Colonic mucosa (tissue), 4 donors: ENCODE data around the gene GSTM3. TPM values are rescaled to one million over a fixed set of nuclear protein-coding genes. Genes with fewer than 3 reads are reported as not detected.

ENCODE experiments used
- DNase-seq: peaks from one replicate; pipeline ENCODE4 v3.0.0-alpha.2; 2020
- H3K27ac ChIP-seq: fragments of 200-600 bp; one replicate; pipeline ENCODE4 v1.8.0; 2021
- H3K27me3 ChIP-seq: fragments of 200-600 bp; one replicate; pipeline ENCODE4 v1.8.0; 2021
- H3K36me3 ChIP-seq: fragments of 200-600 bp; one replicate; pipeline ENCODE4 v1.8.0; 2021
- H3K4me1 ChIP-seq: fragments of 200-600 bp; one replicate; pipeline ENCODE4 v1.8.0; 2021; ENCODE audit warnings: mild to moderate bottlenecking
- H3K4me3 ChIP-seq: fragments of 200-600 bp; one replicate; pipeline ENCODE4 v1.8.0; 2021
- H3K9ac ChIP-seq, 2 donors: one replicate each; pipeline ENCODE4 v1.7.0; 2013; ENCODE audit warnings: control low read depth in 2 of 2, low read depth in 2 of 2, low read length in 2 of 2
- H3K9me3 ChIP-seq: fragments of 200-600 bp; one replicate; pipeline ENCODE4 v1.8.0; 2021
- intact Hi-C: fragments of 100-400 bp; cut with DNase I; formaldehyde crosslinking; loops from one replicate; pipeline ENCODE4 v1.14.1; 2022
- total RNA-seq, 2 donors: library from RNA; stranded (reverse); fragmentation: NEBNext Ultra II Directional in 1 of 2; extraction: Animal tissue kit (Norgen Biotek cat#: 25700) in 1 of 2; gene quantifications; one replicate each; pipeline ENCODE4 v1.2.1, GENCODE V29; 2021
- TF ChIP-seq, protein P1 (sequence below): fragments of 200-600 bp; IDR thresholded peaks from one replicate; pipeline ENCODE4 v1.8.0; 2022; ENCODE audit warnings: antibody characterized with exemption, mild to moderate bottlenecking
- donor health status: healthy.
- donor health status: DM: no; HTN: no; CAD: no.
- donor health status: DM: no; HTN: no; CAD: no.

Gene GSTM3
- total RNA-seq, result 10 to 100 TPM in 1 of 2 donors, 1 to 10 TPM in 1; 4.9 to 24.6 TPM

DNA sequence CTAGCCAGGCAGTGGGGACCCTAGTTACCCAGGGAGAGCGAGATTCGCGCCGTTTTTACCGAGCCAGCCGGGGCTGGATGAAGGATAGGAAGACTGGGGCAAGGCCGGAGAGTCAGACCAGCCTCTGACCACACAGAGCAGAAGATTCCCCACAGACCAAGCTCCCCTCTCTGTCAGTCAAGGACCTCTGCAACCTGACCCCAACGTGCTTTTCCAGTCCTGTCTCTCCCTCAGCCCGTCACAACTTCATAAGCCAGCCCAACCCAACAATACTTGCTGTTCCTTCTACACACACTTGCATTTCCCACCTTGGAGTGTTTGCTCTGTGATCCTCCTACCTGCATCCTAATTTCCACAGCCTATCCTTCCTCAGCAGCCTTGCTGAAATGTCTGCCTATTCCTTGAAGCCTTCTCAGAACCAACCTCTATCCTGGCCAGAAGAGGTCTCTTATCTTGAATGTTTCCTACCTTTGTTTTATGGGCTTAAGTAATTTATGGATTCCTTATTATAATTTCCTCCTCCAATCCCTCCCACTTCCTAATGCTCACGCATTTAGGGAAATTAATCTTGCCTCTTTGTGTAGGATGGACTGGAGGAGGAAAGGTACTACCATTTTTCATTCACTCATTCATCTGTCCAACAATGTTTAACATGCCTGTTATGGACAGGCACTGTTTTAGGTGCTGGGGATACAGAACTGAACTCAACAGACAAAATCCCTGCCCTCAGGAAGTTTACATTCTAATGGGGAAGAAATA lies at the start of gene GSTM3:
TSS of gene GSTM3 (minus strand) at position 424 of the 759 bp plus-strand sequence. CDS start 751 bp downstream, outside the sequence.
- DNase-seq, result no peak
- intact Hi-C loops, result no loop called here
- TF ChIP-seq, protein P1, sequence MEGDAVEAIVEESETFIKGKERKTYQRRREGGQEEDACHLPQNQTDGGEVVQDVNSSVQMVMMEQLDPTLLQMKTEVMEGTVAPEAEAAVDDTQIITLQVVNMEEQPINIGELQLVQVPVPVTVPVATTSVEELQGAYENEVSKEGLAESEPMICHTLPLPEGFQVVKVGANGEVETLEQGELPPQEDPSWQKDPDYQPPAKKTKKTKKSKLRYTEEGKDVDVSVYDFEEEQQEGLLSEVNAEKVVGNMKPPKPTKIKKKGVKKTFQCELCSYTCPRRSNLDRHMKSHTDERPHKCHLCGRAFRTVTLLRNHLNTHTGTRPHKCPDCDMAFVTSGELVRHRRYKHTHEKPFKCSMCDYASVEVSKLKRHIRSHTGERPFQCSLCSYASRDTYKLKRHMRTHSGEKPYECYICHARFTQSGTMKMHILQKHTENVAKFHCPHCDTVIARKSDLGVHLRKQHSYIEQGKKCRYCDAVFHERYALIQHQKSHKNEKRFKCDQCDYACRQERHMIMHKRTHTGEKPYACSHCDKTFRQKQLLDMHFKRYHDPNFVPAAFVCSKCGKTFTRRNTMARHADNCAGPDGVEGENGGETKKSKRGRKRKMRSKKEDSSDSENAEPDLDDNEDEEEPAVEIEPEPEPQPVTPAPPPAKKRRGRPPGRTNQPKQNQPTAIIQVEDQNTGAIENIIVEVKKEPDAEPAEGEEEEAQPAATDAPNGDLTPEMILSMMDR, result no peak
- peak within 1 kb of the TSS; percentile 73 for H3K4me3 ChIP-seq
- no peaks in the 10 kb centered on the region for H3K36me3 ChIP-seq
- peak within 1 kb of the TSS; percentile 68 to 76 for H3K9ac ChIP-seq
- no peaks in the 10 kb centered on the region for H3K27me3 ChIP-seq
- H3K9me3 ChIP-seq, result no peaks in the 10 kb centered on the region
- H3K4me1 ChIP-seq, result peaks cover 7% of the 10 kb centered on the region
- H3K27ac ChIP-seq, result peak within 1 kb of the TSS; percentile 50

DNA sequence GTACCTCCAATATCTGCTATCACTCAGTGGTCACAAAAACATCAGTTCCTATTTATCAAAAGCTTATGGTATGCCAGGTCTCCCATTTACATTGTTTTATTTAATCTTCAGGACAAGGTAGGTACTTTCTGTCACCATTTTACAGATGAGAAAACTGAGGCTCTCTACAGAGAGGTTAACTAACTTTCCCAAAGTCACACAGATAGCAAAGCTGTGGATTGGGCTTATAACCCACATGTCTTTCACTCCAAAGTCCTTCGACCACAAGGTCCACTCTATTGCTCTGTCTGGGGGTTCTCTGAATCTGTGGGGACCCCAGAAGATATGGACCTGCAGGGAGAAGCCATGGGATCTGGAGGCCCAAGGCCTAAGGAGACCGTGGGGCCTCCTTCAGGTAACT lies 49.5 kb upstream of the GSTM3 start:
- intact Hi-C loops, result no loop called here
- DNase-seq, result no peak
- Histone ChIP-seq H3K27me3 (no peaks in the 10 kb centered on the region), H3K4me1 (peaks cover 21% of the 10 kb centered on the region), H3K36me3 (no peaks in the 10 kb centered on the region), H3K9me3 (no peaks in the 10 kb centered on the region), H3K9ac (no peak overlapping the region), H3K4me3 (no peak overlapping the region), H3K27ac (peak overlapping the region; percentile 6)
- TF ChIP-seq, protein P1, result no peak

DNA sequence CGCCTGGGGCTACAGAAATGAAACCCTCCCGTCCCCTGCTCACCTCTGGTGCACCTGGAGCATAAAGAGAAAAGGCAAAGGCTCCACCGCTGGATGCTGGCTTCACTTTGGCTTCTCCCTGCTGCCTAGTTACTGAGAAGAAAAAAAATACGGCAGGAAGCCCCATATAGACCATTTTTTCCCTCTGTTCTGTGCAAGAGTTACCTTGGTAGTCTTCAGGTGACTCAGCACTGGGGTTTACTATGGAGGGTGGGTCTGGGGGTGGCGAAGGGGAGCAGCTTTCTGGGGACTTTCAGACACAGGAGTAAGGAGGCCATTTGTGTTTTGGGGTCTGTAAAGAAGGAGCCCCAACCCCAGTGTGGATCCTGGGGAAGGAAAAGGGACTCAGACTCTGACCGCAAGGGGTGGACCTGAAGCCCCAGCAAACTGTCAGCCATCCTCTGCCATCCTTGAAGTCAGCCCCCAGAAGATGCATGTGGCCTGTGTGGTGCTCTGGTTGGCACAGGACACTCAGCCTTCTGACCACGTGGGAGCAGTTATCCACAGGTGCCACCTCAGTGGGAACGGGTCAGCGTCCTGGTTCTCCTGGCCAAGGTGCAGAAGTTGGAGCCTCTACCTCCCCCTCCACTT lies 48.8 kb upstream of the GSTM3 start:
- no peaks in the 10 kb centered on the region for H3K36me3 ChIP-seq
- H3K4me3 ChIP-seq, result no peak overlapping the region
- no peaks in the 10 kb centered on the region for H3K27me3 ChIP-seq
- no peak overlapping the region for H3K9ac ChIP-seq
- DNase-seq, result peak; percentile 16
- H3K9me3 ChIP-seq, result no peaks in the 10 kb centered on the region
- TF ChIP-seq, protein P1, result no peak
- H3K27ac ChIP-seq, result no peak overlapping the region
- peaks cover 21% of the 10 kb centered on the region for H3K4me1 ChIP-seq
- intact Hi-C loops, result no loop called here

DNA sequence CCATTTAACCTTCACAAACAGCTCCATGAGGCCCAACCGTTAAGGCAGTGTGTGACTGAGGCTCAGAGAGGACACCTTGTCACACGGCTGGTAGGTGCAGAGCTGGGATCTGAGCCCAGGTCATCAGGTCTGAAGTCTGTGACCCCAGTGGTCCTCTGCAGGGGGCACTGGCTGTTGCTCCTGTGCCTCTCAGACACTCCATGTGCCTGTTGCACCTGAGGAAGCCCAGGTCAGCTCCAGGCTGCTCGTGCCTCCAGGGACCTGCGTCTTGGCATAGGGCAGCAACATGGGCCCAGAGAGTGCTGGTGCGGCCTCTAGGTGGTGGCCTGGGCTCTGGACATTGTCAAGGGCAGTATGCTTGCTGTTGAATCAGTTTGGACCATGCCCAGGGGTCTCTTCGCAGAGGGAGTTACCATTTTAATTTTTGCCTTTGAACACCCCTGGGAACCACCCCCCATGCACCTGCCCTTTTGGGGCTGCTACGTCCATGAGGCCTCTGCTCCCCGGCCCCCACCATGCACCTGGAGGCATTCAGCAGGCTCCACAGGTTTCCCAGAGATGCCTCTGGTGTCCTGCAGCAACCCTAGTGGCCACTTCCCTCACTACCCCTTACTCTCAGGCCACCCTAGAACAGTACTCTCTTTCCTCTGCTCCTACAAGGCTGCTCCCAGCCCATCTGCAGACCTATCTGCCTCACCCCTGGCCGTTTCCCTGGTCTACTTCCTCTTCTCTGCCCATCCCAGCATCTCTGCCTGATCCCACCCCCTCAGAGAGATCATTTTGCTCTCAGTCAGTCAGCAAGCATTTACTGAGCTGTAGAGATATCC lies 48.1 kb upstream of the GSTM3 start:
- Histone ChIP-seq H3K9ac (peak overlapping the region in 1 of 2 donors; percentile 4), H3K4me3 (no peak overlapping the region), H3K4me1 (peaks cover 19% of the 10 kb centered on the region), H3K27me3 (no peaks in the 10 kb centered on the region), H3K27ac (no peak overlapping the region), H3K36me3 (no peaks in the 10 kb centered on the region), H3K9me3 (no peaks in the 10 kb centered on the region)
- TF ChIP-seq, protein P1, result no peak
- DNase-seq, result peak; percentile 18
- intact Hi-C loops, result no loop called here

- Histone ChIP-seq H3K4me3 (no peak overlapping the region), H3K36me3 (no peaks in the 10 kb centered on the region), H3K27me3 (no peaks in the 10 kb centered on the region), H3K27ac (no peak overlapping the region), H3K4me1 (peaks cover 11% of the 10 kb centered on the region), H3K9me3 (no peaks in the 10 kb centered on the region), H3K9ac (peak overlapping the region in 1 of 2 donors; percentile 4)
- TF ChIP-seq, protein P1, result no peak
- DNase-seq, result peak; percentile 20
- intact Hi-C loops, result no loop called here
Measured at GRCh38 chr1:109787845-109788601, 47.2 kb upstream of the GSTM3 start.
